GM12801 (cell line): Measurements from ENCODE around the gene TBC1D23.

Source experiments
- TF ChIP-seq, protein P1 (sequence below): IDR thresholded peaks from one replicate; pipeline ENCODE4 v1.5.1; 2011; ENCODE audit warnings: control low read depth; ENCODE audit not compliant: insufficient read length; ENCODE audit errors: extremely low read depth

Gene TBC1D23

DNA sequence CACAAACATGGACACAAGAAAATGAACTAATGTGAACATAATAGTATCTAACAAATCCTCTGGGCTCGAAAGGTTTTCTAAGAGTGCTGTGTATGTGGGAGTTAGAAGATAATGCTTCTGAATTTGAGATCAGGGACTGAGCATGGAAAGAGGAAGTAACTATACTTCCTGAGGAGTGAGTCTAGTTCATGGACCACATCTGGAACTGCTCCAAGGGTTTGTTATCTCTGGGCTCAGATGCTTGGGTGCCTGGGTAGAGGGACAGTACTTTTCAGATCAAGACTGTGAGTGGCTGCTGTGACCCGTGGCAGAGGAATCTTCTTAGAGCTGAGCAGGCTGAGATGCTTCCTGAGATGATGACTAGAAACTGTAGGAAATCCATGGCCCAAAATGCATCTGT lies 28.5 kb downstream of the TBC1D23 start:
- TF ChIP-seq, protein P1, sequence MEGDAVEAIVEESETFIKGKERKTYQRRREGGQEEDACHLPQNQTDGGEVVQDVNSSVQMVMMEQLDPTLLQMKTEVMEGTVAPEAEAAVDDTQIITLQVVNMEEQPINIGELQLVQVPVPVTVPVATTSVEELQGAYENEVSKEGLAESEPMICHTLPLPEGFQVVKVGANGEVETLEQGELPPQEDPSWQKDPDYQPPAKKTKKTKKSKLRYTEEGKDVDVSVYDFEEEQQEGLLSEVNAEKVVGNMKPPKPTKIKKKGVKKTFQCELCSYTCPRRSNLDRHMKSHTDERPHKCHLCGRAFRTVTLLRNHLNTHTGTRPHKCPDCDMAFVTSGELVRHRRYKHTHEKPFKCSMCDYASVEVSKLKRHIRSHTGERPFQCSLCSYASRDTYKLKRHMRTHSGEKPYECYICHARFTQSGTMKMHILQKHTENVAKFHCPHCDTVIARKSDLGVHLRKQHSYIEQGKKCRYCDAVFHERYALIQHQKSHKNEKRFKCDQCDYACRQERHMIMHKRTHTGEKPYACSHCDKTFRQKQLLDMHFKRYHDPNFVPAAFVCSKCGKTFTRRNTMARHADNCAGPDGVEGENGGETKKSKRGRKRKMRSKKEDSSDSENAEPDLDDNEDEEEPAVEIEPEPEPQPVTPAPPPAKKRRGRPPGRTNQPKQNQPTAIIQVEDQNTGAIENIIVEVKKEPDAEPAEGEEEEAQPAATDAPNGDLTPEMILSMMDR: no peak

DNA sequence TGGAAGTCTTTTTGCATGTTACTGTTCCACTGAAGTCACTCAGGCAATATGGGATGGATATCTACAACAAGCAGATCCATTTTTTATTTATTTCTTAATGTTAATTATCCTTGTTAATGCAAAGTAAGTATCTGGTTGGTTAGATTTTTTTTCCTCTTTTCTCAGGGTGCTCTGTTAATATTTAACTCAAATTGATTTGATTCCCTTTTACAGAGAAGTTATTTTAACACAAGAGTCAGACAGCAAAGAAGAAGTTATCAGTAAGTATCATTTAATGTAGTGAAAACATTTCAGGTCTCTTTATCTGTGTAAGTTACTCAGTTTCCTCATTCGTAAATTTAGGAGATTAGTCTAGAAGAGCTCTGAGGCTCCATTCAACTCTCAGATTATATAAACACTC lies 34.3 kb downstream of the TBC1D23 start:
- TF ChIP-seq, protein P1: no peak

DNA sequence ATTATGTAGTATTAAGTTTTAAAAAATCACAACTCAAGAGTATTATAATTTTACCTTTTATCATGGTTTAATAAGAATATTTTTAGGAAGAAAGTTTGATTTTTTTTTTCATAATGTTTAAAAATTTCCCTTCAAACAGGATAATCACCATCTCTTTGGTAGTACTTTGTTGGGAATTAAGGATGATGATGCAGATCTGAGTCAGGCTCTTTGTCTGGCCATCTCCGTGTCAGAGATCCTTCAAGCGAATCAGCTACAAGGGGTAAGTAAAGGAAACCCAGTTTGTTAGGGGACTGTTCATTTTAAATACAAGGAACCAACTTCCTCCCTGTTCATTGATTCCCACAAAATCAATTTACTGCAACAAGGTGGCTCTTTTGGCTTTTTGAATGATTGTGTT lies 37.0 kb downstream of the TBC1D23 start:
- TF ChIP-seq, protein P1: no peak

DNA sequence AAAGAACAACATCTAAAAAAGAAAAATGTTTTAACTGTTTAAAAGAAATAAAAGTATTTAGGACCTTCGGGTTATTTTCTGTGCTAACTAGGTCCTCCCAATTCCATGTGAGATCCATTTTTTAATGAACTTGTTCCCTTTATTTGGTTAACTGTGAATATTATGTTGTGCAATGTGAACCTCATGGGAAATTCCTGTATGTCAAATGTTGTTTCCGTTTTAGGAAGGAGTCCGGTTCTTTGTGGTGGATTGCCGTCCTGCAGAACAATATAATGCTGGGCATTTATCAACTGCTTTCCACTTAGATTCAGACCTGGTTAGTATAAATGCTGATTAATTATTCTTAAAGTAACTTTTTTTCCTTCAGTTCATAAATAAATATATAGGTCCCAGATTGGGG lies 38.2 kb downstream of the TBC1D23 start:
- TF ChIP-seq, protein P1: no peak

DNA sequence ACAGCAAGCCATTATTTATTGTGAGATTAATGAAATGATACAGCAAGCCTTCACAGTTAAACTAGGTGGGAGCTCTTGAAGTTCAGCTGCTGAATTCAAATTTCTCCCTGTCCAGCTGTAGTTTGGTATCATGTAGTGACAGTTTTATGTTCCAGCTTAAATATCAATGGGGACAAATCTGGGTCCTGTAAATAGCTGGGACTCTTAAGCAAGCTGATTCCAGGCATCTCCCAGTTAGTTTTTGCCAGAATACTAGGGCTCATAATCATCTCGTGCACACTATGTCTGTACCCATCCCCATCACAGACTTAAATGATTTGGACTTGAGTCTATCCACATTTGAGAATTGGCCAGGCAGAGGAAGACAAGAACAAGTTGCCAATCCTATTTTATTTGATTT lies 45.9 kb downstream of the TBC1D23 start:
- TF ChIP-seq, protein P1: no peak

DNA sequence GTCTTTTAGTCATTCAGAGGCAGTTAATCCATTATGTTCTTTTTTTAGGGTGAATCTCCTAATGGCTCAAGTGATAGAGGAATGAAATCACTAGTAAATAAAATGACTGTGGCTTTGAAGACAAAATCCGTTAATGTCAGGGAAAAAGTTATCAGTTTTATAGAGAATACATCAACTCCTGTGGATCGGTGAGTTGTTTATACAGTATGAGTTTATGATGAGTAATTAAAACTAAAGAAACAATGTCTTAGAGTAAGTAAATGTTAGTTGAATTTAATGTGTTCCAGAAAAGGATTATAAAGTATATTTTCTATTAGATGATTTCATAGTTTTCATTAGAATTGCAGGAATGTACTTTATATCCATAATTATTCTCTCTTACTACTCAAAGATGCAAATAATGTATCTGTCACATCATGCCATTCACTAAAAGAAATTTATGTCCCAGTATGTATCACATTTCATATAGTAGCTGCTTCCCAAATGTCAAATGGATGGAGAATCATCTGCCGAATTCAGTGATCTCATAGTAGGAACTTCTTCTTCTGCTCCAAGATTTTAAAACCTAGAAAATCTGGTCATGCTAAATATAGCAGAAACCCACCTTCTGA lies 49.7 kb downstream of the TBC1D23 start:
- TF ChIP-seq, protein P1: no peak

DNA sequence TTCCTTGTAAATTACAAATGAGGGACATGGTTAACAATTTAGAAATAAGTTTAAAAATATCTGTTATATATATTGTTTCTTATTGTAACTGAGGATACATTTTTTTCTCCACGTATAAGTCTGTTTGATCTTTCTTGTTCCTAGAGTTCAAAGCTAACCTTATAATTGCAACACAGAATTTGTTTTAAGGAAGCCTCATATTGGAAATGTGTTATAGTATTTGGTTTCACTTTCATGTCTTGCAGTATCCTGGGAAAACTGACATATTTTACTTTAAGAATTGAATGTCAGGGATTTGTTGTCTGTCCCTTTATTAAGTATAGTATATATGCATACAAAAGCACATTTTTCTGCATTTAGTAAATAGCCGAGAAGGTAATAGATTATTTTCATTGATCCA lies 50.2 kb downstream of the TBC1D23 start:
- TF ChIP-seq, protein P1: no peak
